GM12878 (cell line): Measurements from ENCODE around the gene CHN1. TPM values are rescaled to one million over a fixed set of nuclear protein-coding genes. Genes with fewer than 3 reads are reported as not detected.
A peak's percentile ranks its signal among the peaks of the same experiment; 100 is the strongest.

Experiments used
- ATAC-seq: fragments of 200-7000 bp; cut with Tn5 transposase; 3 replicates; pipeline ENCODE4 v1.9.1; 2020; ENCODE audit warnings: mild to moderate bottlenecking, moderate library complexity
- BruUV-seq: library from RNA; stranded (reverse); fragments of 400-500 nt; replicated peaks from 2 replicates; lab custom pipeline; 2021; lab: Mats Ljungman, UMichigan
- CTCF ChIA-PET: fragments of 300-600 bp; sonication (Branson Sonifier 250); formaldehyde crosslinking; extraction: SDS; loops from one replicate; lab custom pipeline; 2021; ENCODE audit warnings: inconsistent platforms; lab: Yijun Ruan, JAX
- POLR2A ChIA-PET: fragments of 350-600 bp; formaldehyde crosslinking; extraction: SDS; loops from one replicate; lab custom pipeline; 2021; ENCODE audit warnings: inconsistent platforms; lab: Charles Lee
- RAD21 ChIA-PET: fragments of 300-600 bp; sonication (Branson Sonifier 250); formaldehyde crosslinking; loops from one replicate; lab custom pipeline; 2023; ENCODE audit warnings: antibody characterized with exemption; ENCODE audit not compliant: unreplicated experiment; lab: Charles Lee
- SMC1A ChIA-PET: fragments of 300-600 bp; sonication (Branson Sonifier 250); formaldehyde crosslinking; loops from one replicate; lab custom pipeline; 2023; ENCODE audit not compliant: unreplicated experiment, uncharacterized antibody; lab: Charles Lee
- DNase-seq: peaks from one replicate; pipeline ENCODE4 v3.0.0-alpha.2; 2011; ENCODE audit warnings: low read depth, low spot score
- FAIRE-seq: peaks from 3 replicates; lab custom pipeline; 2011; peaks lifted over from hg19 to GRCh38; lab: Jason Lieb, UNC
- H2AFZ ChIP-seq: 2 replicates; pipeline ENCODE4 v1.6.0; 2011; ENCODE audit warnings: low read depth, low read length, control low read depth; ENCODE audit not compliant: control insufficient read depth
- H3K27ac ChIP-seq: 2 replicates; pipeline ENCODE4 v1.5.1; 2011; ENCODE audit warnings: control low read depth; ENCODE audit not compliant: control insufficient read depth, insufficient read depth
- H3K27me3 ChIP-seq, 2 experiments: replicated peaks in 1 of 2; 2 replicates each; pipeline versions ENCODE4 v1.6.0 to v1.6.1; 2011; ENCODE audit warnings: low read length in 1 of 2; ENCODE audit not compliant: control insufficient read depth in 2 of 2, insufficient read depth in 2 of 2
- H3K36me3 ChIP-seq, 2 experiments: 2 replicates each; pipeline ENCODE4 v1.5.1; 2011; ENCODE audit warnings: low read length in 1 of 2; ENCODE audit not compliant: control insufficient read depth in 2 of 2, insufficient read depth in 2 of 2
- H3K4me1 ChIP-seq: 2 replicates; pipeline ENCODE4 v1.6.1; 2011; ENCODE audit warnings: mild to moderate bottlenecking, low read length, moderate library complexity, mixed read lengths; ENCODE audit not compliant: control insufficient read depth, insufficient read depth
- H3K4me2 ChIP-seq: 2 replicates; pipeline ENCODE4 v1.6.0; 2011; ENCODE audit warnings: control low read depth; ENCODE audit not compliant: control insufficient read depth, insufficient read depth
- H3K4me3 ChIP-seq: fragments of 200-600 bp; sonication (generic); 2 replicates; pipeline ENCODE4 v1.5.1; 2016
- H3K79me2 ChIP-seq: 2 replicates; pipeline ENCODE4 v1.6.0; 2011; ENCODE audit warnings: low read length; ENCODE audit not compliant: control insufficient read depth, insufficient read depth
- H3K9ac ChIP-seq: 2 replicates; pipeline ENCODE4 v1.8.0; 2011; ENCODE audit warnings: low read length, control low read depth, mixed read lengths; ENCODE audit not compliant: control insufficient read depth, insufficient read depth
- H3K9me3 ChIP-seq: replicated peaks from 3 replicates; pipeline ENCODE4 v1.5.1; 2011; ENCODE audit warnings: mild to moderate bottlenecking, low read length; ENCODE audit not compliant: control insufficient read depth, insufficient read depth
- H4K20me1 ChIP-seq: 2 replicates; pipeline ENCODE4 v1.6.0; 2011; ENCODE audit not compliant: control insufficient read depth, insufficient read depth
- POLR2AphosphoS5 ChIP-seq: IDR thresholded peaks from 2 replicates; pipeline ENCODE4 v1.6.1; 2011; ENCODE audit warnings: mild to moderate bottlenecking, low read length, inconsistent platforms
- RAD21 ChIP-seq: IDR thresholded peaks from 2 replicates; pipeline ENCODE4 v1.6.1; 2011; ENCODE audit warnings: mild to moderate bottlenecking, low read depth, low read length, moderate library complexity; ENCODE audit not compliant: insufficient read depth
- SMC3 ChIP-seq: IDR thresholded peaks from 2 replicates; pipeline ENCODE4 v1.6.1; 2011; ENCODE audit warnings: low read length, improper control_type of control experiment, borderline replicate concordance
- YY1 ChIP-seq: IDR thresholded peaks from 2 replicates; pipeline ENCODE4 v1.6.1; 2011; ENCODE audit warnings: low read depth, mild to moderate bottlenecking, low read length
- WGBS: methylation state at CpG from one replicate; pipeline ENCODE4 v1.1.6; 2016; ENCODE audit warnings: low lambda C conversion rate; ENCODE audit not compliant: insufficient replicate concordance, insufficient coverage; ENCODE audit errors: missing lambda C conversion rate; 5-methylcytosine and 5-hydroxymethylcytosine counted together
- in situ Hi-C: fragments of 300-500 bp; cut with MboI; formaldehyde crosslinking; loops from 9 replicates; pipeline ENCODE4 v1.14.3; 2018; ENCODE audit warnings: mixed read lengths
- intact Hi-C: fragments of 100-400 bp; cut with micrococcal nuclease; formaldehyde crosslinking; loops from one replicate; pipeline ENCODE4 v1.14.2; 2022; ENCODE audit not compliant: unreplicated experiment
- polyA plus RNA-seq, 11 experiments: library from polyadenylated mRNA; depleted of rRNA in 4 of 11; unstranded in 6 of 11; stranded (reverse) in 5 of 11; fragments of >200 nt; fragmentation: Nextera tagmentation in 4 of 11; fragmentation: Illumina TruSeq in 1 of 11; extraction: Ambion mirVana in 4 of 11; extraction: Trizol in 1 of 11; gene quantifications; 1 replicate in 1 of 11; 2 replicates in 10 of 11; pipeline versions ENCODE4 v1.2.1 to v1.2.3, GENCODE V29; 2011 to 2016; ENCODE audit warnings: inconsistent platforms in 2 of 11, missing spikeins in 2 of 11, low read depth in 1 of 11
- small RNA-seq: library from RNA; depleted of rRNA; stranded (forward); fragments of <200 nt; gene quantifications from one replicate; pipeline ENCODE3, GENCODE V24; 2014
- total RNA-seq, 4 experiments: library from RNA; depleted of rRNA in 3 of 4; stranded (reverse); fragments of >200 nt in 3 of 4; fragmentation: Illumina TruSeq in 1 of 4; extraction: Trizol in 1 of 4; gene quantifications; 2 replicates each; pipeline versions ENCODE4 v1.2.1 to v1.2.3, GENCODE V29; 2013 to 2021
- TF ChIP-seq, protein P1 (sequence below), 3 experiments: IDR thresholded peaks in 2 of 3; conservative IDR thresholded peaks in 1 of 3; 2 replicates each; pipeline ENCODE4 v1.5.1; 2011; ENCODE audit warnings: low read depth in 3 of 3, low read length in 3 of 3, mild to moderate bottlenecking in 3 of 3, control low read depth in 2 of 3, moderate library complexity in 2 of 3, inconsistent platforms in 1 of 3, mixed read lengths in 1 of 3; ENCODE audit not compliant: control insufficient read depth in 2 of 3, insufficient read depth in 1 of 3; ENCODE audit errors: extremely low read depth in 1 of 3

CHN1 gene
- total and polyA plus RNA-seq, 10 of the 15 experiments (the other 5 are each of a cell fraction or from before 2014, with no cell fraction given), result 0.18 to 0.92 (median 0.53) TPM; not detected in 1

DNA sequence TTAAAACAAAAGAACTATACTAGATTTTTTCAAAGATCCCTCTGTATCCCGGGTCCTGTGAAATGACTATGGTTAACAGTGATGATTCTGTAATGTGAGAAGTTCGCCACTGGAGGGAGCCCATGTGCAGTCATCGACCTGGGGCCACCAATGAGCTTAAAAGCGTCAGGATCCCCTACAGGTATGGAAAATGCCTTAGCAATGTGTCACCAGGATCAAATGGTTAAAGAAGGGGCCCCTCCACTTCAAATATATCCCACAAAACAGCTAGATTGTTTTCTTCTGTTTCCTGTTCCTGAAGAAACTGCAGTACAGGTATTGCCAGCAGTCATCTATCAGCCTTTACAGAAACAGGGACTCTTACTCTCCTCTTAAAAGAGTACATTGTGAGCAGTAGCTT lies 256.2 kb downstream of the CHN1 start:
- H3K4me2 ChIP-seq, result no peak overlapping the region
- 0% methylated on average over 4 of the region's 4 CpGs for WGBS
- TF ChIP-seq POLR2AphosphoS5 (no peak), SMC3 (peak; percentile 61), YY1 (0 out of 2 replicates have a peak, but pooled peaks have one; percentile 33), RAD21 (peak; percentile 87)
- TF ChIP-seq, protein P1, sequence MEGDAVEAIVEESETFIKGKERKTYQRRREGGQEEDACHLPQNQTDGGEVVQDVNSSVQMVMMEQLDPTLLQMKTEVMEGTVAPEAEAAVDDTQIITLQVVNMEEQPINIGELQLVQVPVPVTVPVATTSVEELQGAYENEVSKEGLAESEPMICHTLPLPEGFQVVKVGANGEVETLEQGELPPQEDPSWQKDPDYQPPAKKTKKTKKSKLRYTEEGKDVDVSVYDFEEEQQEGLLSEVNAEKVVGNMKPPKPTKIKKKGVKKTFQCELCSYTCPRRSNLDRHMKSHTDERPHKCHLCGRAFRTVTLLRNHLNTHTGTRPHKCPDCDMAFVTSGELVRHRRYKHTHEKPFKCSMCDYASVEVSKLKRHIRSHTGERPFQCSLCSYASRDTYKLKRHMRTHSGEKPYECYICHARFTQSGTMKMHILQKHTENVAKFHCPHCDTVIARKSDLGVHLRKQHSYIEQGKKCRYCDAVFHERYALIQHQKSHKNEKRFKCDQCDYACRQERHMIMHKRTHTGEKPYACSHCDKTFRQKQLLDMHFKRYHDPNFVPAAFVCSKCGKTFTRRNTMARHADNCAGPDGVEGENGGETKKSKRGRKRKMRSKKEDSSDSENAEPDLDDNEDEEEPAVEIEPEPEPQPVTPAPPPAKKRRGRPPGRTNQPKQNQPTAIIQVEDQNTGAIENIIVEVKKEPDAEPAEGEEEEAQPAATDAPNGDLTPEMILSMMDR (IDR thresholded peaks at IDR 0.05 in 2 of 3, conservative IDR thresholded peaks at IDR 0.05 in 1 of 3; ENCODE audit: control insufficient read depth in 2 of 3, extremely low read depth in 1 of 3, insufficient read depth in 1 of 3, low read depth in 3 of 3, low read length in 3 of 3), result peak; percentile 75 to 83 (median 78)
- in situ Hi-C loops, result no loop called here
- H3K9ac ChIP-seq, result no peak overlapping the region
- no peak for FAIRE-seq
- no peak overlapping the region for H3K27ac ChIP-seq
- DNase-seq, result no peak
- H4K20me1 ChIP-seq, result no peaks in the 10 kb centered on the region
- CTCF ChIA-PET, result interaction anchor here (0.6 to 3.3 kb wide), 56 partner anchors 10 to 987 kb away, joined by 3 to 43 read pairs (median 4); partner anchors contain the start of gene CHRNA1
- peak; percentile 58 for ATAC-seq
- no peaks in the 10 kb centered on the region; a peak in 2 of 4 replicates for H3K27me3 ChIP-seq
- SMC1A ChIA-PET, result interaction anchor here (0.6 to 2.5 kb wide), 28 partner anchors 8 to 1347 kb away, joined by 3 to 26 read pairs (median 3); no protein-coding TSS in a partner anchor
- intact Hi-C loops, result loop anchor here (2.0 kb wide), 2 partner anchors 48 to 240 kb away; no protein-coding TSS in a partner anchor
- no peak overlapping the region for H2AFZ ChIP-seq
- POLR2A ChIA-PET, result interaction anchor here (1.2 kb wide), 1 partner anchor 13 kb away, joined by 4 read pairs; no protein-coding TSS in a partner anchor
- no peak overlapping the region for H3K4me3 ChIP-seq
- RAD21 ChIA-PET, result interaction anchor here (0.7 to 3.1 kb wide), 19 partner anchors 11 to 1347 kb away, joined by 3 to 46 read pairs (median 4); partner anchors contain the start of gene CHRNA1
- BruUV-seq, result no TSS peak
- no peaks in the 10 kb centered on the region for H3K9me3 ChIP-seq
- H3K4me1 ChIP-seq, result peaks cover 24% of the 10 kb centered on the region
- no peaks in the 10 kb centered on the region for H3K79me2 ChIP-seq
- H3K36me3 ChIP-seq, result no peaks in the 10 kb centered on the region

Small RNA genes within 50 kb of the gene (small RNA-seq; reads per million reads assigned to genes)
- not detected for gene RNU6-1290P
- gene RNU6-763P, result not detected

Other genes starting within 250 kb of the CHN1 start
- not detected in 2 replicates for gene CHRNA1, start 240.9 kb downstream of the CHN1 start, total RNA-seq (2014; rRNA removed)
- gene CHRNA1, start 240.9 kb downstream of the CHN1 start, total RNA-seq (2014; rRNA removed; fragmentation: Illumina TruSeq; extraction: Trizol), result not detected in 2 replicates
- not detected in 2 replicates for gene CHRNA1, start 240.9 kb downstream of the CHN1 start, total RNA-seq (2021)
- gene CHRNA1, start 240.9 kb downstream of the CHN1 start, polyA plus RNA-seq (2011; rRNA removed), result 0.05 and 0.06 TPM in 2 replicates
- gene CHRNA1, start 240.9 kb downstream of the CHN1 start, polyA plus RNA-seq (2014; fragmentation: Illumina TruSeq; extraction: Trizol), result not detected in 2 replicates
- not detected for gene CHRNA1, start 240.9 kb downstream of the CHN1 start, polyA plus RNA-seq (2014; fragmentation: Nextera tagmentation; extraction: Ambion mirVana)
- not detected in 2 replicates for gene CHRNA1, start 240.9 kb downstream of the CHN1 start, polyA plus RNA-seq (2014; rRNA removed)
- gene CHRNA1, start 240.9 kb downstream of the CHN1 start, polyA plus RNA-seq (2016; fragmentation: Nextera tagmentation; extraction: Ambion mirVana), result under 1 TPM in 1 of 2 experiments, not detected in 1; 0.14 TPM
- 26.0 and 28.2 TPM in 2 replicates for gene ATF2, start 162.8 kb upstream of the CHN1 start, total RNA-seq (2014; rRNA removed)
- 35.7 and 36.2 TPM in 2 replicates for gene ATF2, start 162.8 kb upstream of the CHN1 start, total RNA-seq (2014; rRNA removed; fragmentation: Illumina TruSeq; extraction: Trizol)
- gene ATF2, start 162.8 kb upstream of the CHN1 start, total RNA-seq (2021), result 34.0 and 35.8 TPM in 2 replicates
- 78.0 and 93.7 TPM in 2 replicates for gene ATF2, start 162.8 kb upstream of the CHN1 start, polyA plus RNA-seq (2011; rRNA removed)
- 38.2 and 43.4 TPM in 2 replicates for gene ATF2, start 162.8 kb upstream of the CHN1 start, polyA plus RNA-seq (2014; fragmentation: Illumina TruSeq; extraction: Trizol)
- gene ATF2, start 162.8 kb upstream of the CHN1 start, polyA plus RNA-seq (2014; fragmentation: Nextera tagmentation; extraction: Ambion mirVana), result 10 to 100 TPM; 10.3 to 17.7 TPM
- 17.6 and 18.9 TPM in 2 replicates for gene ATF2, start 162.8 kb upstream of the CHN1 start, polyA plus RNA-seq (2014; rRNA removed)
- gene ATF2, start 162.8 kb upstream of the CHN1 start, polyA plus RNA-seq (2016; fragmentation: Nextera tagmentation; extraction: Ambion mirVana), result 10 to 100 TPM; 42.5 to 44.7 TPM
- gene ATP5MC3, start 176.3 kb upstream of the CHN1 start, total RNA-seq (2014; rRNA removed), result 308 and 329 TPM in 2 replicates
- gene ATP5MC3, start 176.3 kb upstream of the CHN1 start, total RNA-seq (2014; rRNA removed; fragmentation: Illumina TruSeq; extraction: Trizol), result 330 and 378 TPM in 2 replicates
- 424 and 434 TPM in 2 replicates for gene ATP5MC3, start 176.3 kb upstream of the CHN1 start, total RNA-seq (2021)
- 1,196 and 1,341 TPM in 2 replicates for gene ATP5MC3, start 176.3 kb upstream of the CHN1 start, polyA plus RNA-seq (2011; rRNA removed)
- 205 and 334 TPM in 2 replicates for gene ATP5MC3, start 176.3 kb upstream of the CHN1 start, polyA plus RNA-seq (2014; fragmentation: Illumina TruSeq; extraction: Trizol)
- 100 to 1,000 TPM; 643 to 716 TPM for gene ATP5MC3, start 176.3 kb upstream of the CHN1 start, polyA plus RNA-seq (2014; fragmentation: Nextera tagmentation; extraction: Ambion mirVana)
- gene ATP5MC3, start 176.3 kb upstream of the CHN1 start, polyA plus RNA-seq (2014; rRNA removed), result 422 and 457 TPM in 2 replicates
- 1,000 to 10,000 TPM; 1,121 to 1,181 TPM for gene ATP5MC3, start 176.3 kb upstream of the CHN1 start, polyA plus RNA-seq (2016; fragmentation: Nextera tagmentation; extraction: Ambion mirVana)